Frontal cortex (tissue), 4 donors: ENCODE data around the gene DNAH8. TPM values are rescaled to one million over a fixed set of nuclear protein-coding genes. Genes with fewer than 3 reads are reported as not detected.

ENCODE experiments used
- DNase-seq, 2 donors: peaks; one replicate each; pipeline ENCODE4 v3.0.0; 2012; ENCODE audit warnings: low spot score in 2 of 2
- FAIRE-seq: peaks from 2 replicates; lab custom pipeline; 2012; peaks lifted over from hg19 to GRCh38; lab: Jason Lieb, UNC
- total RNA-seq: library from RNA; depleted of rRNA; stranded (reverse); fragments of >200 nt; gene quantifications from one replicate; pipeline ENCODE4 v1.2.3, GENCODE V29; 2014
- donor health status: control.
- donor health status: control.
- donor health status: control.

Gene DNAH8
- total RNA-seq, 1 donor from 2014 or later = under 0.01 TPM

DNA sequence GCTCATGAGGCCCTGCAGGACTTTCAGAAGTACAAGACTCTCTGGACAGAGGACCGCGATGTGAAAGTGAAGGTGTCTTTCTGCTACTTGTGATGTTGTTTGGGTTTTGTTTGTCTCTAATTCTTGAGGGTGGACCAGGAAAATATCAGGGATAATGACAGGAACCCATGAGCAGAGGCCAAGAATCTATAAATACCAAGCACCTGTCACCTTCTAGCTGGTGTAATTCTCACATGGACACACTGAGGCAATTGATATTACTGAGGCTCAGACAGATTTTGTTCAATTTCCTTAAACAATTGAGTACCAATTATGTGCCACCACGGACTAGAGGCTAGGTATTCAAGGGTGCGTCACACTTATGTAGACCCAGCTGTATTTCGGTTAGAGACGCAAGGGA lies 107.9 kb downstream of the DNAH8 start:
- no peak for DNase-seq
- FAIRE-seq = no peak

DNA sequence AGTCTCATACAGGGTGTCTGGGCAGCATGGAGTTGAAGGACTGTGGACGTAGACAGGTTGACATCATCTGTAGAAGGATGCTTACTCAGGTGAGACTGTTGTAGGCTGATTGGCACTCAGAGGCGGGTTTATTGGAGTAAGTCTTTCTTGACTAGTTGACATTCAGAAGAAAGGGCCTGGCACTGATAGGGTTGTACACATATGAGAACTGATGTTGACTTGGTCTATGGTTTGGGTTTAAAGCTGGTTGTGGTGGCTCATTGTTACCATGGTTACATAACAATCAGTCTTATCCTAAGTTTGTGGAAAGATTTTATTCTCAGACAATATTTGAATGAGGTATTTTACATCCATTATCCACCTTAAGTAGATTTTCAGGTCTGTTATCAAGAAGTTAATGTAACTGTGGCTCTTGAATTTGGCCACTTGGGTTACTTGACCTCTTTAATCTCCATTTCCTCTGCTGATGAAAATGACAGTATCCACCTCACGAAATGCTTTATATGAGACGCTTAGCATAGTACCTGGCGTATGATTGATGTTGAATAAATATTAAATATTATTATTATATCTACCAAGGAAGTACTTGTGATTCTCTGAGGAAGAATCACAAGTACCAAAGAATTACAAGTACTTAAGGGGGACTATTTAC lies 109.3 kb downstream of the DNAH8 start:
- DNase-seq (no peak), FAIRE-seq (no peak)

DNA sequence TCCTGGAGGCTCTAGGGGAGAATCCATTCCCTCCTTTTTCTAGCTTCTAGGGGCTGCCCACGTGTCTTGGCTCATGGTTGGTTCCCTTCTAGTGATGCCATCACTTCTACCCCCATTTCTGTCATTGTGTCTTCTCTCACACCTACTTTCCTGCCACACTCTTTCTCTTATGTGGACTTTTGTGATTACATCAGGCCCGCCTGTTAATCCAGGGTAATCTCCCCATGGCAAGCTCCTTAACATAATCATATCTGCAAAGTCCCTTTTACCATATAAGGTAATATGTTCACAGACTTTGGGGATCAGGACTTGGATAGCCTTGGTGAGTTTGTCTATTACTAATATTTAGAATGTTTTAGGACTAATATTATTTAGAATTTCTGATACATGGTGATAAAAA lies 111.9 kb downstream of the DNAH8 start:
- FAIRE-seq (no peak), DNase-seq (no peak)

DNA sequence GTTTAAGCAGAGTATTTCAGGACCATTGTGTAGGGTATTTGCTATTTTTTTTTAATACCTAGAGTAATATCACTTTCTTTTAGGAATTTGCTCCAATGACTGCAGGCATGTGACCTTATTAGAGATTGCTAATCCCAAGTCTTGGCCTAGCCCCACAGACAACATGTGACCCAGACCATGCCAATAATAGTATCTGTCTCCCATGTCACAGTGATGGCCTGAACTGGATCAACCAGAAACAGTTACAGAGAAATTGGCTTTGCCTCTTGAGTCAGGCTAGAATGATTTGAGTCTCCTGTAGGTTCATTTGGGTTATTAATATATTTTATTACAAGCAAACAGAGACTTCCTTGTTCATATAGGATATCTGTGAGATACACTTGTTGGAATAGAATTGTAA lies 116.8 kb downstream of the DNAH8 start:
- no peak for DNase-seq
- FAIRE-seq = no peak

DNA sequence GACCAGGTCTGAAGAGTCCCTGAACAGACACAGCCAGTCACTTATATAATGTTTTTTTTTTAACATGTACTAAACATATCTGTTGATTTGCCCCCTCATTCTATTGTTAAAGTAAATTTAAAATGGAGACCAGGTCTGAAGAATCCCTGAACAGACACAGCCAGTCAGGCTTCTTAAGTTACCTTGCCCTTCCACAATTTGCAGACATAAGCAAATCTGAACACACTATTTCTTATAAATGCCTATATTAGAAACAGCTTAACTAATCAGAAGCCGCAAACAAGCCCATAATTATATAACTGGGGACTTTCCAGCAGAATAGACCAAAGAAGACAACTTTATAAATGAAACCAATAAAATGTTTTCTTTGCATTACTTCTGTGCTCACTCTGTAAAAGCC lies 118.2 kb downstream of the DNAH8 start:
- FAIRE-seq = no peak
- no peak for DNase-seq

DNA sequence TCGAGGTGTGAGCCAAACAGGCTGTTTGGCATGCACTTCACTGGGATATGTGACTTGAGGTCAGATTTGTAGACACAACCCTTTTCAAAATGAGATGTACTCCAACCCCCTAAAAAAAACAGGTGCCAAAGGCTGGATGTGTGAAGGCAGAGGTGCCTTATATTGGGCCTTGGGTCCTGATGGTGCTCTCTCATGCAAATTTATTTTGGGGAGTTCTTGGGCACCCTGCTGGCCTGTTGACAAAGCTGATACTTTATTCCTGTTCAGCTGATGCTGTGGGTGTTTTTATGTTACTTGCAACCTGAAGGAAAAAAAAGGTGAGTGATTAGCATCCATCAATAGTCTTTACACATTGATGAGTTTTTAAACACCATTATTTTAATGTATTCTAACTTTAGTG lies 121.5 kb downstream of the DNAH8 start:
- no peak for FAIRE-seq
- DNase-seq = no peak

DNA sequence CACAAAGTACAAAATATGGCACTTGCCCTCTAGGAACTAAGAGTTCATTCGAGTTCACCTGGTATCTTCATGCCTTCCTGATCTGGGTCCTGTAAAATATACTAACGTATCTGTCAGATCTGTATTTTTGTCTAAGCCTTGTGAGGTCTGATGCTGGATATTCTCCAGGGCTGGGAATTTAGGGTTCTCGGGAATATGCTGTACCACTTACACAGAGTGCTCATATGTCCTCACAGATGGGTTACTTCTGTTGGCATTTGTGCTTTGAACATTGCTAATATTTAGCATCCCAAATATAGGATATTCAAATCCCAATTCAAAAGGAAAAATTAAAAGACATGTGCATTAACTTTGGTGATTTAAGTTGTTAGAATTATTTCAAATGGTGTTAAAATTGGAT lies 122.0 kb downstream of the DNAH8 start:
- FAIRE-seq (no peak), DNase-seq (no peak)

DNA sequence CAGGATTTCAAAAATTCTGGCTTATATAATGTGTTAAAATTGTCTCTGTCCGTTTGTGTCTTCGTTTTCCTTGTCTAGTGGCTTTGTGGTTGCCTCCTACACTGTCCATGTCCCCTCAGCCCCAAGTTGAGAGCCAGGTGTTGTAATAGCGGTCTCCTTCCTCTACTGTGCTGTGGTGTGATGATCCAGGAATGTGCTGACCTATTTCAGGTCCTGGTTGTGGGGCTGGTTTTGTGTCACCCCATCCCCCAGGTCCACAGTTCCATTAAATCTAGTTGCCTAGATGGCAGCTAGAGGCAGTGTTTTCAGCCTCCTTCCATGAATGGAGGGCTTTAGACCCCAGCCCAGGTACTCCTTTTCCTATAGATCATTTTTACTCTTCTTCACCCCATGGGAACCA lies 128.7 kb downstream of the DNAH8 start:
- DNase-seq = no peak
- no peak for FAIRE-seq

DNA sequence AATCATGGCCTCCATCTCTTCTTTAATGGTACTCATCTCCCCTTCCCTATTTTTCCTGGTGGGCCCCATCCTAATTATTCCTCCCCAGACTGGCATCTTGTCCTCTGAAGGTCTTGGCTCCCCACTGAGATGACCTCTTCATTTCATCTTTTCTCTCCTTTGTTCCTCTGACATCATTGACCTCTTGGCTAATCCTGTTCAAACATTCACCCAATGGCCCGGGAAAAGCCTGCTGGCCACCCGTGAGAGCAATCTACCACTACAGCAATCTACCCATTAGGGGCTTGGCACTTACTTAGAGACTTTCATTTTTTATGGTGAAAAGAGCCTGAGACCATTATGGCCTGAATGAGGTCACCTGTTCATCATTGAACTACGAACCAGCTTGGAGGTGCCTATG lies 130.8 kb downstream of the DNAH8 start:
- no peak for FAIRE-seq

DNA sequence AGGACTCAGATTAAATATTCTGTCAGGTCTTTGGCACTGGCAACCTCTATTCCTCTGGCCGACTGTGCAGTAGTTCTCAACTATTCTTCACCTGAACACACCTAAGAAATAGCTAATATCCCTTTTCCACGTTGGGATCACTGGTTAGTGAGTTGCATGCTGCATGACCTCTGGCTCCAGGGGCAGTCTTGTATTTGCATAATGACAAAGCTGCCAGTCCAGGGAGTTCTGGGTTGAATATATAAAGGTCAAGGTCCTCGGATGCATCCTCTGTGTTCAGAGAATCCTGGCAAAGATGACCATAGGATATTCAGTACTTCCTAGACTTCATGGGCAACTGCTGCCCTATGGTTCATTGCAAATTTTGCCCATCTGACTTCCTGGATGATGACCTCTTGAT lies 131.2 kb downstream of the DNAH8 start:
- FAIRE-seq (no peak), DNase-seq (no peak)

More for the DNA sequence above, 130.8 kb downstream of the DNAH8 start:
- DNase-seq = no peak

DNA sequence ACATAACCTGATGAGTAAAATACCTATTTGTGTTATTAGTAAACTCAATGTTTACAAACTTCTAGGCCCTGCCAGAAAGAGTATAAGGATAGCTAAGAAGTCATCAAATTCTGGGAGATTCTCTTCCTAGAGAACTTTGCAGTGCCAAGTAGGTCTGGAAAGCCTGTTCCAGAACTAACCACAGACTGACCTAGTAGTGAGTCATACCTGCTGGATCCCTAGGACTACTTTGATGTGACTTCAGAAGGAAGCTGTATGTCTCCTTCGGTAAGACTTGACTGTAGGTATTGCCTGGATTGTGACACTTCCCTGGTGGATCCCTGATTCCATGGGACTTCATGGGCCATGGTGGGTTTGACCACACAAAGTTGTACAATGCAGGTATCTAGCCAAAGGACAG lies 131.7 kb downstream of the DNAH8 start:
- FAIRE-seq (no peak), DNase-seq (no peak)

DNA sequence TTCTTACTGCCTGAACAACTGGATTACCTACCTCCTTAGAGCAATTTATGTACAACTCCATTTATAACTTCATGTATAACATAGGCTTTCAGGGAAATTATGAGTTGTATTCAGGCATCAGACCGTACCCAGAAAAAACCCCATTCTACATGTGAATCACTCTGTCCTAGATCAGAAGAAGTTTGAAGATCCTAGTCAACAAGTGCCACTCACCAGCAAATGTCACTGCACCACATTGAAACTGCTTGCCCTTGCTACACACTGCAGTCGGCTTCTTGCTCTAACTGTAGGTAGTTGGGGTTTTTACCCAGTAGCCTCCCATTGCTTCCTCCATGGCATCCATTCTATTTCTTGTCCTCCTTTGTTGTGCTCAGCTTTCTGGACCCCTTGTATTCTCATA lies 132.4 kb downstream of the DNAH8 start:
- DNase-seq (no peak), FAIRE-seq (no peak)

DNA sequence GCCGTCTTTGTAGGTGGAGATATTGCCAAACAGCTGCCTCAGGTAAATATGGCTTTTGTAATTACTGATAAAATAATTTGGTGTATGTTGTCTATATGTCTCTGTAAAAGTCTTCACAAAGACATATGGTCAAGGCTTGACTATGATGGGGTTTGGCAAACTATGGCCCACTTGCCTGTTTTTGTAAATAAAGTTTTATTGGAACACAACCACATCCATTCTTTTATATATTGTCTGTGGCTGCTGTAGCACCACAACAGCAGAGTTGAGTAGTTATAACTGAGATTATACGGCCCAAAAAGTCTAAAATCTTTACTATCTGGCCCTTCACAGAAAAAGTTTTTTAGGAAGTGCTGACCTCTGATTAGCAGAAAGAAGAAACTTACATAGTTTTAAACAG lies 133.6 kb downstream of the DNAH8 start:
- DNase-seq = no peak
- FAIRE-seq = no peak

DNA sequence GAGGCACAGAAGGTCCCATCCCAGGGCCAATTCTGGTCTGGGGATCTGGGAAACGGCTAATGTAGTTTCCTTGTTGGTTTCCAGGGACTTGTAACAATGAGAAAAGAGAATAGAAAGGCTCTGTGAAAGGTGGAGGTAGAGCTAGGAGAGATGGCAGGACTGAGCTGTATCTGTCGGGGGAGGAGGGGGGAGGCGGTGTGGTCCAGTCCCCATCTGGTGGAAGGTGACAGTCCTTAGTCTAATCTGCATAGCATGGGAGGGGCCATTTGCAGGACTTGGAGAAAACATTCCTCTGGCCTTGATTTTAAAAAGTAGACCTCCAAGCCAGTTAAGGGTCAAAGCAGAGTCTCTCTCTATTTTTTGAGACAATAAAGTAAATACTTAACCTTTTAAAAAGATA lies 137.1 kb downstream of the DNAH8 start:
- FAIRE-seq (no peak), DNase-seq (no peak)

DNA sequence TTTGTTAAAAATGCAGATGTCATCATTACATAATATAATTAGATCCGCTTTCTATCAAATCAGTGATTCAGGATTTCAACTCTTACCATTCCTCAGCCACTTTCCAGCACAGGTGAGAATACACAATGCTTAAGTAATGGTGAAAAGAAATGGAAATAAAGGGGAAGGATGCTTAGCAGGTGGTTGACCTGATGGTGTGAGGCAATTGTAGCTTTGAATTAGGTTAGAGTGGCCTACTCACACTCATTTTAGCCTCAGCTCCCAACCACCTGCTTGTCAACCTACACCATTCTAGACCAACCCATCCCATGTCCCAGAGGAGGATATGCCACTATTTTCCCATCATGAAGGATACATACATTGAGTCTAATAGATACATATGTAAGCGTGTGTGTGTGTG lies 138.1 kb downstream of the DNAH8 start:
- FAIRE-seq (no peak), DNase-seq (no peak)

DNA sequence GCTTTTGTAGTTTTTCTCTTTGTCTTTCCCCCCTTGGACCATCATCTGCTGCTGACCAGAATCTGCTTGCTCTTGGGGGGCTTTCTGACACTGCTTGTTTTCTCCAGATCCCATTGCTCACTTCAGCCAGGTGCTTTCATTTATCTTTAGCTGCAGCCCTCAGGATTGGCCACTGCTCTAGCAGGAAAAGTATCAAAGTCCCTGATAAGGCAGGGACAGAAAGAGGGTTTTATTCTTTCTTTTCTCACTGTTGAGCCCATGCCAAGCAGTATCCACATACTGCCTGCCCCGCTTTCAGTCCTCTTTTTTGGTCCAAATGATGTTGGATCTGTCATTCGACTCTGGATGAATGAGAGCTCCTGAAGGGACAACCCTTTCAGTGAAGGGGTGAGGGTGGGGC lies 141.4 kb downstream of the DNAH8 start:
- DNase-seq (no peak), FAIRE-seq (no peak)

DNA sequence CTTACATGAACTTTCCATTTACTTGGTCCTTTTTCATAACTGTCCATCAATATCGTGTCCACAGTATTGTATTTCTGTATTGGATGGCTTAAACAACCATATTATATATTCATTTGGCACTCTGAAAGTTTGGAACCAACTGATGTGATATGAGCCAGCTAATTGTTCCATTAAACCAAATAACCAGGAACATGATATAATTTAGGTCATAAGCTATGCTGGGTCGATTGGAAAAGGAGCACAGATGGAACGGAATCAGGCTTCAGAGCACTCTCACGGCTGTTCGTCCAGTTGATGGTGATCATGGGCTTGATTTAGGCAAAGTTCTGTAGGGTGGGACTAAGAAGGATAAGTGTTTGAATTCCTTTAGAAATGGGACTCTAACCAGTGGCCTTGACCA lies 142.7 kb downstream of the DNAH8 start:
- FAIRE-seq (no peak), DNase-seq (no peak)

DNA sequence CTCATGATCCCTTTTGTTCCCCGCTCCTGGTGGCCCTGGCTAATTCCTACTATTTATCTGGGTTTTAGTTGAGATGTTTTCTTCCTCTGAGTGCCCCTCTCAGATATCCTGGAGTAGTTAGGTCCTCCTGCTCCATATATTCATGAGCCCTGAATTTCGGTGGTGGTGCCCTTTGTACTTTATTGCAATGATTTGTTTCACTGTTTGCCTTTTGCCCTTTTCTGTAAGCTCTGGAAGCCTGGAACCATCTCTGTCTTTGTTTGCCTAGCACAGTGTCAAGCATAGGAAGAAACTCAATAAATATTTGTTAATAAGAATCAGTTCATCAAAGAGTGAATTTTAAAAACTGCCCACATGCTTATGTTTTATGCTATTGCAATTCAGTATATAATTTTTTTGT lies 144.9 kb downstream of the DNAH8 start:
- no peak for FAIRE-seq
- no peak for DNase-seq

DNA sequence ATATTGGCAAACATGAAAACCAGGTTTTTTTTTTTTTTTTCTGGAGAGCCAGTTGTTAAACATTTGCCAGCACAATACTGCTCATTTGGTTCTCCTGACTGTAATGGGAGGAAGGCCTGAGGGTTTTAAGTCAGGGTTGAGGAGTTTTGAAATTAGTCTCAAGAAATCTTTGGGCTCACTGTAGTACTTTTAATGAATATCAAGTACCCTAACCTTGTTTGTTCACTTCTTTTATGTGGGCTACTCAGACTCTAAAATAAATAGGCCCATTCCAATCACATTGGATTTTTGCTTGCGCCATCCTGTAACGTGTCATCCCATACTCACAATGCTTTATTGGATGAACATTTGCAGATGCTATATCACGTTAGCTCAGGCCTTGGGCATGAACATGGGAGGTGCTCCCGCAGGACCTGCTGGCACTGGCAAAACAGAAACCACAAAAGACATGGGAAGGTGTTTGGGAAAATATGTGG lies 146.9 kb downstream of the DNAH8 start:
- no peak for FAIRE-seq

DNA sequence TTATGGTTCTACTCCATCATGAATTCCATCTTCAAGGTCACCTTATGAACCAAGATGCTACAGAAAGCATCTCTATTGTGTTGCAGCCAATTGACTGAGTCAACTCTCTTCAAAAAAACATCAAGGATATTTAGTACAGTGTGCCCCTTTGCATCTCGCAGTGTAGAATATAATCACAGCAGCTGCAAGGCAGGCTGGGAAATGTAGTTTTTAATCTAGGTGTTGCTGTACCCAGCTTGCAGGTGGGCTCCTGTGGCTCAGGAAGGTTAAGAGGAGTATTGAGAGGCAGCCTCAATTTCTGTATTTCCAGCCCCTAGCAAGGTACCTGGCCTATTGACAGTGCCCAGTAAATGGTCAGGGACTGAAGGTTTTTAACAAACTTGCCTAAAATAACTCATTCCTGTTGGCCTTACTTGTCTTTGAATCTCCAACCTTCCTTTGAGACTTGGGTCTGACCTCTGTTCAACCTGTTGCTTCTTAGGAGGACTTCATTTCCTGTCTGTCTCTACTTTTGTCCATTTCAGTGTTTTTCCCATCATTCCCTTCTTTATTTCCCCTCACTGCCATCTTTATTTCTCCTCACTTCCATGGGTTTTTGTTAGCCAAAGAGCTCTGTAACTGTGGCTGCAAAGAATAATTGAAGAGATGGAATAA lies 150.5 kb downstream of the DNAH8 start:
- FAIRE-seq = no peak
- DNase-seq = no peak

More for the DNA sequence above, 146.9 kb downstream of the DNAH8 start:
- DNase-seq = no peak

DNA sequence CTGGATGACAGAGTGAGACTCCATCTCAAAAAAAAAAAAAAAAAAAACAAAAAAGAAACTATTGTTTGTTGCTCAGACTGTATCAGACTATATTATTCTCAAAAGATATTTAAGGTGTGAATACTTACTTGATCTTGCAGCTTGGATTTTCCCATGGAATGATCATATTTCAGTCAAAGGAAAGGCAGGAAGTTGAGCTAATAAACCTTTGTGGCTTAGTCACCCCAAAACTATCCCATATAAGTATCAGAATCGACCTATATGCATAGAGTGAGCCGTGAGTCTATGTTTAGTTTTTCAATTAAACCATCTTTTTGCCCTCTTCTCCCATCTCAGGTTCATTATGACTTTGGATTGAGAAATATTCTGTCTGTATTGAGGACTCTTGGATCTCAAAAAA lies 152.6 kb downstream of the DNAH8 start:
- no peak for DNase-seq
- FAIRE-seq = no peak
